HG03095 (cell line): ENCODE data around the gene SPATA31D1.

Source experiments
- ATAC-seq: cut with Tn5 transposase; IDR thresholded peaks from one replicate; pipeline ENCODE4 v1.9.1; 2021; ENCODE audit warnings: moderate library complexity; ENCODE audit not compliant: unreplicated experiment

SPATA31D1 gene

DNA sequence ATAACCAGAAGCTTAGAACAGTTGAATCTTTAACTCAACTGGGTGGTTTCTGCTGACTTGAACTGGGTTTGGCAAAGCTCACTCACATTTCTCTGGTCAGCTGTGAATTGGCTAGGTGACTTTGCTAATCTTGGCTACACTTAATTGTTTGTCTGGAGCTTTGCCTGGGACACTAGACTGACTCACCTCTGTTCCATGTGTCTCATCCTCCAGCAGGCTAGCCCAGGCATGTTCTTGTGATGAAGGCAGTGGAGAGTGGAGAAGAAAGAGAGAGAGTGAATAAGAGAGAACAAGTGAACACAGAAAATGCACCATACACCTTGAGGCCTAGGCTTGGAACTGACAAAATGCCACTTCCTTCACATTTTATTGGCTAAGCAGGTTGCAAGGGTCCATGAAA is 32.6 kb downstream of the SPATA31D1 start:
- no peak for ATAC-seq

DNA sequence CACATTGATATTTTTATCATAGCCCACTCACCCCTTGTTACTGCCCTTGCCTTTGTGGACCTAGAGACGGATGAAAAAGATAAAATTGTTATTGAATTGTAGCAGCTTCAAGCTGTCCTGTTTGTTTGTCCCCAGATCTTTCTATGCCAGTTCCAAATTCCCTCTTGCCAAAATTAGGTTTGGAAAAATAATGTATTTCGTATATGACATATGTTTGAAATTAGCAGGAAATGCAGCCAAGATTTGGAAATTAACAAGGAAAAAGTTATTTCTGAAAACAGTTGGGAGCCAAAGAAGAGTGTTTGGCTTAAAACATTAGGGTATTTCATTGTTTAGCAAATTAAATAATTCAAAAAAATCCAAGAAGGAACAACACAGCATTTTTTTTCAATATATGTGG is 33.5 kb downstream of the SPATA31D1 start:
- ATAC-seq = no peak

DNA sequence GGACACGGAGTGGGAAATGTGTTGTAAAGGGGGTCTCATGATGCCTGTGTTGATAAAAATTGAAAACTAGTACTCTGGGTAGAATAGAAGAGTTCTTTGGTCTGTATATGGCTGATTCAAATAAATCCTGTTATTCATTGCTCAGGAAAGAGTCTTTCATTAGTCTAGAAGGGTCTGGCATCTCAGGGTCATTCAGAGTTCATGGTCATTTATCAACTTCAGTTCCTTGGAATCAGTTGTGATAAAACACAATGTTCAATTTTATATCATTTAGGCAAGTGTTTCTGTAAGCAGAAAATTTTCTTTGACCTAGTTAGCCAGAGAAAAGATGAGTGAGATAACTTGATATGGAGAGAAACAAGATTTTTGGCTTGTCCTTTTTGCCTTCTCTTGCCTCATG is 36.3 kb downstream of the SPATA31D1 start:
- no peak for ATAC-seq

DNA sequence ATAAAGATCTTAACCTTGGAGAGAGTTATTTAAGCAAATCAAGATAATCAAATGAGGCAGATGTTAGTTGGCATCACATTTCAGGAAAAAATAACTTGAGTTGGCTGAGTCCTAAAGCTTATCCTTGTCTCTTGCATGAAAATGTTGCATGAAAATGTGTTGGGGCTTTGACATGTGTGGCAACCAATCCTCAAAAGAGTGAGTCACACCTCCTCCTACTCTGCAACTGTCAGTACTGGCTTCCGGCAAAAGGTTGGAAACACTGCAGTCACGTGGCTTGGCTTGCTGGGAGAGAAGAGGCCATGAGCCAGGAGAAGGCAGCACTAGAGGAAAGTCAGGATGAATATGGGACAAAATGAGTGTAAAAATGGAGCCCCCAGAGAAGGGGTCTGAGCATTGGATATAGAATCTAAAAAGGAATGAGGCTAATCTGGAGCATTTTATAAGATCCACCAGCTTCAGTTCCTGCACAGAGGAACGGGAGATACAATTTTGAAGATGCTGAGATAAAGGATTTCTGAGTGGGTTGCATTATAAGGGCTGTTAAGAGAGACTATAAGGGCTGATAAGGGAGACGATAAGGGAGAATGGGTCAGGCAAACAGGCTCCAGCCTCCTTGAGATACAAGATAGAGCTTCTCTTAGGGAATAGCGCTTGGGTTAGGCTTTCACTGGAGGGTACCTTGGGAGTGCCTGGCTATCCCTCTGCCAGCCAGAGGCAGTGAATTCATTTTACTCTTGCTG is 43.1 kb downstream of the SPATA31D1 start:
- ATAC-seq = no peak

DNA sequence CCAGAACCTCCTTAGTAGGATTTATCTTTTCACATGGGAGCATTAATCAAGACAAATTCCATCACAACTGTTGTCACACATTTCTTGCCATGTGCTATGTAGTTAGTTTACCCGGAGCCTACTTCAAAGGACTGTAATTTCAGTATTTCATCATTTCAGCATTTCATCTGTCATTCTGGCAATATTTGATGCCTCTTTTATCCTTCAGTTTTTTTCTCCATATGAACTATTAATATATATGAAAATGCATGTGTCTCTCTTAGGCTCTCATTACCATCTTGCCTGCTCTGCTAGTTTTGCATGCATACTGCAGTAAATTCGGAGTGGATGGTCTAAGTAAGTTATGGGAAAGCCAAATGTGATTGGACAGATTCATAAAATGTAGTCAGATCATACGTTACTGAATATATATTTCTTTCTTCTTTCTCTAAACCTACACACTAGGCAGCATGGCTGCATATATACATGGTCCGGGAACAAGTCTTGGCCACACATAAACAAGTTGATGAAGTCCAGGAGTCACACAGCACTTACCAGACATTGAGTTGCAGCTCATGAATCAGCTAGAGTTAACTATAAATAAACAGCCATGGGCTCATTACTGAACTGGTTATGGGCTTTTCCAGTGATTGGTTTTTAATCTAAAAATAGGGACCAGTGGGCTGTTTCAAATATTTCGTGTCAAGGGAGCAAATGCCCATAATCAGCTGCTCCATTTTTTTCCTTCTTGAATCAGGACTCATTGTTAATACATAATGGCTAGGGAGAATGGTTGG is 46.6 kb downstream of the SPATA31D1 start:
- ATAC-seq = no peak

DNA sequence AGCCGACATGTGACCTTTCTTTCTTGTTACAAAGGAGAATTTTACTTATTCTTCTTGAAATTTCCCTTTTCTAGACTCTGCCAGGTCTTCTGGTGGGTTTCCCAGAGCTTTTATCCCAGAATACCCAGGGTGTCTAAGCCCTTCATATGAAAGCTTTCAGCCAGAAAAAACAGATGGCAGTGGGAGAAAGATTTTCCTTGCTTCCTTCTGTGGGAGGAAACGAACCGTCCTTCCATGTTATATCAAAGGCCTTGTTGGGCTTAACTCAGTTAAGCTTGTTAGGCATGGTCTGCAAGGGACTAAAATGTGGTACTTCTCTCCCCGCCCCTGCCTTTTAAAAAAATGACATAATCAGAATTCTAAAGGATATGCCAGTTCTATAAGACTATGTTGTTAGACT is 47.5 kb downstream of the SPATA31D1 start:
- ATAC-seq = no peak

DNA sequence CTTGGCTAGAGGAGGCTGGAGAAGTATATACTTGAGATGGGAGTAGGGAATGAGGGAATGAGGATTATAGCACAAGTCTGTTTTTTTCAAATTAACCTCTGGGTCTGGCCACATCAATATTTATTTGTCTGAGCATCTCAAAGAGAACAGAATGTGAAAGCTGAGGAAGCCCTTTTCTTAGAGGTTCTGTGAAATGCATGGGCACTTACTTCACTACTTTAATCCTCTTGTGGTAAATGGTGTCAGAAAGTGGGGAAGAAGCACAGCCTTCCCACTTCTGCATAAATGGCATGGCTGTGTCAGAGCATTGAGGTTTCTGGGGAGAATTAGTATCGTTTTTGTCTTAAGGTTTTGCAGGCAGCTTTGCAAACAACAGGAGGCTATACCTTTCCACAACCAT is 48.6 kb downstream of the SPATA31D1 start:
- no peak for ATAC-seq

DNA sequence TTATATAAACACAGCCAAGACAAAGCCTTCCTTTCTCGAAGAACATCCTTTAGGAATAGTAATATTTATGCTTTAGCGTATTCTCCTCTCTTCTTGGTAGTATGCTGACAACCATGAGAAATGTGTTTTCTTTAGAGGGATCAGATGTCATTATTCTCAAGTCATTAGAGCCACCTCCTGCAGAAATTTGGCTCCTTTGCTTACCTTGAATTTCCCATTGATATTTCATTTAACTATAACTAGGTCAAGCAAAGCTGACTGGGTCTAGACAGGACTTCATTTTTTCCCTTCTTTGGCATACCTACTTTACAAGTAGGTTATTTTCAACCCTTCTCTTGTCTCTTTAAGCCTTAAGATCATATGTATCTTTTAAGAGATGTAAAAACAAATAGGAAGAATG is 50.3 kb downstream of the SPATA31D1 start:
- ATAC-seq = no peak
